ENCODE data around the gene ARID3C. TPM values are rescaled to one million over a fixed set of nuclear protein-coding genes. Genes with fewer than 3 reads are reported as not detected.

Gene ARID3C
- total RNA-seq, 4 donors from 2014 or later = not detected

DNA sequence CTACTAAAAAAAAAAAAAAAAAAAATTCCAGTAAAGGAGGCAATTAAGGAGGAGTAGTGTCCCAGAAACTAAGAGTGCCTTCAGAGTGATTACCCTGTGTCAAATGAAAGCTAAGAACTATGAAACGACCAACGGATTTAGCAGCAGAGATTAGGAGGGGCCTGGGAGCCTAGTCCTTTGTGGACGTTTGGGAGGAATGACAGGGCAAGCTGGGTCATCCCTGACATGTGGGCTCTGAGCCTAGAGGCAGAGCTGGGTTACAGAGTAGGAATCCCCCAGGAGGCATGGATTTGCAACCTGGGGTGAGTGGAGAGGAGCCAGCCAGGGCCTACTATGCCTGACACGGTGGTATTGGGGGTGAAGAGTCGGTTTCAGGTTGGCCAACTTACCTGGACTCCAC is 4.3 kb upstream of the ARID3C start:
- WGBS, 2 donors (ENCODE audit: low coverage in 1 of 2) = 40 to 42% methylated on average over 1 to 5 of the region's 5 CpGs
- Histone ChIP-seq H3K4me1 (peaks cover 0 to 55% (median 13%) of the 10 kb centered on the region in 3 donors), H3K27me3 (peaks cover 27% of the 10 kb centered on the region), H3K4me3 (no peak overlapping the region), H3K9me3 (no peaks in the 10 kb centered on the region), H3K27ac (no peak overlapping the region), H3K36me3 (peaks cover 0 to 13% of the 10 kb centered on the region in 2 donors)
- no peak for ATAC-seq
- TF ChIP-seq POLR2AphosphoS5 (IDR thresholded peaks at IDR 0.05) (no peak), POLR2A (IDR thresholded peaks at IDR 0.05) (no peak), EP300 (IDR thresholded peaks at IDR 0.05) (no peak)
- TF ChIP-seq, protein P1, sequence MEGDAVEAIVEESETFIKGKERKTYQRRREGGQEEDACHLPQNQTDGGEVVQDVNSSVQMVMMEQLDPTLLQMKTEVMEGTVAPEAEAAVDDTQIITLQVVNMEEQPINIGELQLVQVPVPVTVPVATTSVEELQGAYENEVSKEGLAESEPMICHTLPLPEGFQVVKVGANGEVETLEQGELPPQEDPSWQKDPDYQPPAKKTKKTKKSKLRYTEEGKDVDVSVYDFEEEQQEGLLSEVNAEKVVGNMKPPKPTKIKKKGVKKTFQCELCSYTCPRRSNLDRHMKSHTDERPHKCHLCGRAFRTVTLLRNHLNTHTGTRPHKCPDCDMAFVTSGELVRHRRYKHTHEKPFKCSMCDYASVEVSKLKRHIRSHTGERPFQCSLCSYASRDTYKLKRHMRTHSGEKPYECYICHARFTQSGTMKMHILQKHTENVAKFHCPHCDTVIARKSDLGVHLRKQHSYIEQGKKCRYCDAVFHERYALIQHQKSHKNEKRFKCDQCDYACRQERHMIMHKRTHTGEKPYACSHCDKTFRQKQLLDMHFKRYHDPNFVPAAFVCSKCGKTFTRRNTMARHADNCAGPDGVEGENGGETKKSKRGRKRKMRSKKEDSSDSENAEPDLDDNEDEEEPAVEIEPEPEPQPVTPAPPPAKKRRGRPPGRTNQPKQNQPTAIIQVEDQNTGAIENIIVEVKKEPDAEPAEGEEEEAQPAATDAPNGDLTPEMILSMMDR (IDR thresholded peaks at IDR 0.05) = no peak

DNA sequence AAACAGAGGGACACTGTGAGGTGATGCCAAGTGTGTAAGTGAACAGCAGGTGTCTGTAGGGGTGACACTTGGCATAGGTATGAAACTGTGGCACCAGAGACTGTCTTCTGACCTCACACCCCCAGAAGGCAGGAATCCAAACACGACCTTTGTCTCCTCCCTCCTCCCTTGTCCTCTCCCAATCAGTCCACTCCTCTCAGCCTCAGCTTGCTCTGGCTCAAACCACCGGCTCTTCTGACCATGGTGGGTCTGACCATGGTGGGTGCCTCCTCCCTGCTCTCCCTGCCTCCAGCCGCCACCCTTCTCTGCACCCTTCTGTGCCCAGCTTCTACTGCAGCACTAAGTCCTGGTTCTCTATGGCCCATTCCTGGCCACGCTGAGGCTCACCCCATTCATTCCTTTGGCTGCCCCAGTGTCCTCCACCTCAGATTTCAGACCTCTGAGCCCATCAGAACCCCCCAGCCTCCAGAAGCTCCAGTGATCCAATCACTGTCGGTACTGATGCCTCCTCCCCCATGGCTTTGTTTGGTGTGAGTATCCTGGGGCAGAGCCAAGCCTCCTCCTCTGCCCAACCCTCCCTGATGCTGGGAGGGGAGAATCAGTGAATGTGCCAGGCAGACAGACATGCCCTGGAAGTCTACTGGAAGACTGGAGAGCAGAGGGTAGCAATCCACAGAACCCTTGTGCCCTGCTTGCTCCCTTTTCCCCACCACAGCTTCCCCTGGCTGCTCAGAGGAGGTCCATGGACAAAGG is 1.7 kb upstream of the ARID3C start:
- 30 to 35% methylated on average over 2 to 5 of the region's 5 CpGs for WGBS, 2 donors (ENCODE audit: low coverage in 1 of 2)
- H3K36me3 ChIP-seq = peaks cover 0 to 10% of the 10 kb centered on the region in 2 donors
- no peaks in the 10 kb centered on the region for H3K9me3 ChIP-seq
- H3K27ac ChIP-seq = no peak overlapping the region
- H3K27me3 ChIP-seq = peaks cover 53% of the 10 kb centered on the region
- TF ChIP-seq EP300 (IDR thresholded peaks at IDR 0.05) (no peak), POLR2A (IDR thresholded peaks at IDR 0.05) (no peak), POLR2AphosphoS5 (IDR thresholded peaks at IDR 0.05) (no peak)
- TF ChIP-seq, protein P1 (IDR thresholded peaks at IDR 0.05) = no peak
- ATAC-seq = no peak
- no peak overlapping the region for H3K4me3 ChIP-seq
- peaks cover 0 to 40% (median 6%) of the 10 kb centered on the region in 3 donors for H3K4me1 ChIP-seq

DNA sequence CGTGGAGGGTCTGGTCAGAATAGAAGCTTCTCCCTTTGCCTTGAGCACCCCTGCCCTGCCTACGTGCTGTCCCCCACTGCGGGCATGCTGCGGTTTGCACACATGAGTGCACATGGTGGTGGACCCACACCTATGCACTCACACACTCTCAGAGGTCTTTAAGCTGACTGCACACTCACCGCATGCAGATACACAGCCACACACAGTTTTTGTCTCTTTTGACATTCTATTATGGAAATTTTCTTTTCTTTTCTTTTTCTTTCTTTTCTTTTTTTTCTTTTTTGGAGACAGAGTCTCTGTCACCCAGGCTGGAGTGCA is 584 bp upstream of the ARID3C start:
- ATAC-seq = no peak
- TF ChIP-seq POLR2A (IDR thresholded peaks at IDR 0.05) = no peak
- no peak for TF ChIP-seq EP300 (IDR thresholded peaks at IDR 0.05)
- TF ChIP-seq, protein P1 (IDR thresholded peaks at IDR 0.05) = no peak
- H3K4me1 ChIP-seq = peaks cover 0 to 32% (median 6%) of the 10 kb centered on the region in 3 donors
- H3K4me3 ChIP-seq = peak overlapping the region in 1 of 2 donors; percentile 53
- no peaks in the 10 kb centered on the region for H3K9me3 ChIP-seq
- 30 to 37% methylated on average over 4 to 5 of the region's 5 CpGs for WGBS, 2 donors (ENCODE audit: low coverage in 1 of 2)
- H3K27me3 ChIP-seq = peaks cover 64% of the 10 kb centered on the region
- H3K27ac ChIP-seq = no peak overlapping the region
- no peaks in the 10 kb centered on the region for H3K36me3 ChIP-seq

DNA sequence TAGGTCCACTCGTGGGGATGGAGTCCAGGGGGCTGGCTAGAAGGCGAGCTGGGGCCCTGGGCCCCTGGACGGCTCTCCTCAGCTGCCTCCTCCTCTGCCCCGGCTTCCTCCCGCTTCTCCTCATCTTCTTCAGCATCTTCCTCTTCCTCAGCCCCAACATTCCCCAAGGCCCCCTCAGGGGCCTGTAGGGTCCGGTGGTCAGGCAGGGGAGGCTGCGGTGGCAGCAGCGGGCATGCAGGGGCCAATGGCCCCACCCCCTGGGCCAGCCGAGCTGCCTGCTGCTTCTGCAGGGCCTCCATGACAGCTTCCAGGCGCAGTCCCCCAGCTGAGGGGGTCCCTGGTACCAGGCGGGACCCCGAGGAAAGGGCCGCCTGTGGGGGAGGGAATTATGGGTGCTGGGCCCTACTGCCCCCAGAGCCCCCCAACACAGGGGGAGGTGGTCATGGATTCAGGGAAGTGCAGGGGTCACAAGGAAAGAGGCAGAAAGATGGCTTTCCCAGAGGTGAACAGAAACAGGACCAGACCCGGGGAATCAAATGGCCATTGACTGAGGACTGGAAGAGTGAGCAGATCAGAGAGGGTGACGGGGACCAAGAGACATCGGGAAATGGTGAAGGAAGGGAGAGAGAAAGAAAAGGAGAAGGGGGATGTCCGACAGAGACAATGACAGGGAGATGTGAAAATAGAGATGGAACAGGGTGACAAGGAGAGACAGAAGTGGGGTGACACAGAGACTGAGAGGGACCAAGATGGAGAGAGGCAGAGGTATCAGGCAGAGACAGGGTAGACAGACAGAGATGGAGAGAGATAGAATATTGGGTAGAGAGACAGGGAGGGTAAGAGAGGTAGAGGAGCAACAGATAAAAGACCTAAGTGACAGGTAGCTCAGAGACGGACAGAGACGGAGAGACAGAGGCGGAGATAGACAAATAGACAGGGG is 880 bp downstream of the ARID3C start:
- Histone ChIP-seq H3K36me3 (no peaks in the 10 kb centered on the region), H3K4me1 (peaks cover 0 to 37% (median 11%) of the 10 kb centered on the region in 3 donors), H3K4me3 (peak overlapping the region in 1 of 2 donors; percentile 53), H3K9me3 (no peaks in the 10 kb centered on the region), H3K27me3 (peaks cover 79% of the 10 kb centered on the region), H3K27ac (no peak overlapping the region)
- WGBS, 2 donors (ENCODE audit: low coverage in 1 of 2) = 20 to 23% methylated on average over 4 to 9 of the region's 20 CpGs
- TF ChIP-seq POLR2AphosphoS5 (IDR thresholded peaks at IDR 0.05) = no peak
- ATAC-seq = no peak

DNA sequence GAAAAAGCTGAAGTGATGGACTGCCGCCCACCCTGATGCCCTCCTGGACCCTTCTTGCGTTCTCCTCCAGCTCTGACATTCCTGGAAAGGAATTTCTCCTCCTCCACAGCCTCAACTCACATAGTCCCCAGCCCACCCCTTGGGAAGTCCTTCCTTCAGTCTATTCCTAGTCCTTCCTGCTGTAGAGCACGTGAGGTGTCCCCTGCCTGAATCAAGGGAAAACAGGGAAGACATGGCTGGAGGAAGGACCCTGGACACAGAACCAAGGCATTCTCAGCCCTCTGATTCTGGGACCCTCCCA is 3.7 kb downstream of the ARID3C start:
- 100% methylated on average over 1 of the region's 3 CpGs; no CpG with 5 or more reads in 1 of the 2 donors for WGBS, 2 donors (ENCODE audit: low coverage in 1 of 2)
- Histone ChIP-seq H3K9me3 (no peaks in the 10 kb centered on the region), H3K27ac (no peak overlapping the region), H3K36me3 (no peaks in the 10 kb centered on the region), H3K27me3 (peaks cover 89% of the 10 kb centered on the region), H3K4me1 (peaks cover 0 to 43% (median 11%) of the 10 kb centered on the region in 3 donors), H3K4me3 (no peak overlapping the region)
- no peak for TF ChIP-seq POLR2AphosphoS5 (IDR thresholded peaks at IDR 0.05)
- TF ChIP-seq, protein P1 (IDR thresholded peaks at IDR 0.05) = no peak
- no peak for TF ChIP-seq POLR2A (IDR thresholded peaks at IDR 0.05)
- TF ChIP-seq EP300 (IDR thresholded peaks at IDR 0.05) = no peak
- ATAC-seq = no peak

All from gastroesophageal sphincter (tissue), 4 donors.